Activated T-helper 2 cell treated with anti-CD3 and anti-CD28 coated beads, Interferon-gamma antibody, Interleukin-2, Interleukin-4, amounts not matched to agents 10 μg/mL and 5 μg/mL and 100 μg/mL, durations not matched to agents 14 hours and 24 hours and 36 hours (primary cell): ENCODE results near the gene FAM111B. TPM values are rescaled to one million over a fixed set of nuclear protein-coding genes. Genes with fewer than 3 reads are reported as not detected.
"Not testable (repeated sequence)": the region's sequence is repeated elsewhere in the genome, so short reads cannot be mapped to it uniquely, and the experiment has no call there.

ENCODE experiments used
- DNase-seq: peaks from one replicate; pipeline ENCODE4 v3.0.0; 2021; ENCODE audit warnings: low spot score
- H3K27ac Mint-ChIP-seq: one replicate; pipeline ENCODE4 v1.8.0; 2021; ENCODE audit warnings: mixed read lengths
- H3K27me3 Mint-ChIP-seq: one replicate; pipeline ENCODE4 v1.8.0; 2021; ENCODE audit warnings: low read depth, mixed read lengths
- H3K36me3 Mint-ChIP-seq: one replicate; pipeline ENCODE4 v1.8.0; 2021; ENCODE audit warnings: low read depth, mixed read lengths
- H3K4me1 Mint-ChIP-seq: one replicate; pipeline ENCODE4 v1.8.0; 2021; ENCODE audit warnings: low read depth, mixed read lengths
- H3K4me3 Mint-ChIP-seq: one replicate; pipeline ENCODE4 v1.8.0; 2021; ENCODE audit warnings: low read depth, mild to moderate bottlenecking, moderate library complexity, mixed read lengths
- H3K9me3 Mint-ChIP-seq: one replicate; pipeline ENCODE4 v1.8.0; 2021; ENCODE audit warnings: mixed read lengths
- intact Hi-C: fragments of 100-400 bp; cut with micrococcal nuclease; formaldehyde crosslinking; loops from one replicate; pipeline ENCODE4 v1.15.1; 2023
- total RNA-seq: library from RNA; stranded (reverse); gene quantifications from 2 replicates; pipeline ENCODE4 v1.2.3, GENCODE V29; 2022

Gene FAM111B
- total RNA-seq, 1 donor from 2014 or later: 57.6 TPM

- Mint-ChIP-seq H3K27ac (no peak overlapping the region), H3K36me3 (peaks cover 92% of the 10 kb centered on the region), H3K9me3 (peaks cover 62% of the 10 kb centered on the region), H3K27me3 (no peaks in the 10 kb centered on the region), H3K4me3 (no peak overlapping the region), H3K4me1 (peaks cover 8% of the 10 kb centered on the region)
- intact Hi-C loops: no loop called here
- no peak for DNase-seq
Observed at GRCh38 chr11:59117774-59118173, 10.7 kb downstream of the FAM111B start.

GRCh38 chr11:59119826-59120225, 12.8 kb downstream of the FAM111B start:
- H3K27ac Mint-ChIP-seq: no peak overlapping the region
- DNase-seq: no peak
- peaks cover 3% of the 10 kb centered on the region for H3K4me1 Mint-ChIP-seq
- H3K27me3 Mint-ChIP-seq: no peaks in the 10 kb centered on the region
- intact Hi-C loops: no loop called here
- H3K4me3 Mint-ChIP-seq: no peak overlapping the region
- H3K36me3 Mint-ChIP-seq: peaks cover 90% of the 10 kb centered on the region
- H3K9me3 Mint-ChIP-seq: peaks cover 75% of the 10 kb centered on the region

- intact Hi-C loops: loop anchor here (1.0 kb wide), 2 partner anchors 39 to 83 kb away; no protein-coding TSS in a partner anchor
- H3K4me1 Mint-ChIP-seq: peaks cover 15% of the 10 kb centered on the region
- peaks cover 52% of the 10 kb centered on the region for H3K36me3 Mint-ChIP-seq
- peak overlapping the region; percentile 61 for H3K4me3 Mint-ChIP-seq
- peak; percentile 81 for DNase-seq
- H3K9me3 Mint-ChIP-seq: peaks cover 26% of the 10 kb centered on the region
- peak overlapping the region; percentile 67 for H3K27ac Mint-ChIP-seq
- H3K27me3 Mint-ChIP-seq: no peaks in the 10 kb centered on the region
Observed at GRCh38 chr11:59135648-59136461, 28.8 kb downstream of the FAM111B start.

- H3K4me3 Mint-ChIP-seq, DNase-seq, H3K27me3 Mint-ChIP-seq, H3K27ac Mint-ChIP-seq: not testable (repeated sequence)
- H3K4me1 Mint-ChIP-seq: peaks cover 22% of the 10 kb centered on the region
- peaks cover 45% of the 10 kb centered on the region for H3K36me3 Mint-ChIP-seq
- intact Hi-C loops: loop anchor here (1.0 kb wide), 2 partner anchors 39 to 83 kb away; no protein-coding TSS in a partner anchor
- peaks cover 19% of the 10 kb centered on the region for H3K9me3 Mint-ChIP-seq
Observed at GRCh38 chr11:59136551-59136950, 29.5 kb downstream of the FAM111B start.

- peaks cover 39% of the 10 kb centered on the region for H3K36me3 Mint-ChIP-seq
- peaks cover 28% of the 10 kb centered on the region for H3K4me1 Mint-ChIP-seq
- no peak overlapping the region for H3K4me3 Mint-ChIP-seq
- no peak for DNase-seq
- peaks cover 12% of the 10 kb centered on the region for H3K9me3 Mint-ChIP-seq
- no peak overlapping the region for H3K27ac Mint-ChIP-seq
- intact Hi-C loops: no loop called here
- no peaks in the 10 kb centered on the region for H3K27me3 Mint-ChIP-seq
Observed at GRCh38 chr11:59137190-59137589, 30.2 kb downstream of the FAM111B start.

GRCh38 chr11:59138643-59139042, 31.6 kb downstream of the FAM111B start:
- intact Hi-C loops: no loop called here
- H3K27me3 Mint-ChIP-seq: no peaks in the 10 kb centered on the region

GRCh38 chr11:59141191-59141590, 34.2 kb downstream of the FAM111B start:
- Mint-ChIP-seq H3K36me3 (peaks cover 25% of the 10 kb centered on the region), H3K27me3 (no peaks in the 10 kb centered on the region), H3K4me1 (peaks cover 45% of the 10 kb centered on the region), H3K27ac (peak overlapping the region; percentile 95), H3K9me3 (no peaks in the 10 kb centered on the region), H3K4me3 (peak overlapping the region; percentile 94)
- DNase-seq: no peak
- intact Hi-C loops: loop anchor here (5.0 to 10.0 kb wide), 2 partner anchors 1476 to 1684 kb away; partner anchors contain the start of gene ZDHHC5

More at GRCh38 chr11:59138643-59139042, 31.6 kb downstream of the FAM111B start:
- DNase-seq: no peak
- H3K36me3 Mint-ChIP-seq: peaks cover 24% of the 10 kb centered on the region
- H3K4me1 Mint-ChIP-seq: peaks cover 39% of the 10 kb centered on the region
- H3K27ac Mint-ChIP-seq: no peak overlapping the region
- no peaks in the 10 kb centered on the region for H3K9me3 Mint-ChIP-seq
- no peak overlapping the region for H3K4me3 Mint-ChIP-seq

GRCh38 chr11:59141673-59142460, 34.8 kb downstream of the FAM111B start:
- Mint-ChIP-seq H3K9me3 (no peaks in the 10 kb centered on the region), H3K4me3 (peak overlapping the region; percentile 94), H3K36me3 (peaks cover 31% of the 10 kb centered on the region), H3K27me3 (no peaks in the 10 kb centered on the region), H3K27ac (peak overlapping the region; percentile 95), H3K4me1 (peaks cover 47% of the 10 kb centered on the region)
- intact Hi-C loops: loop anchor here (1.0 to 10.0 kb wide), 5 partner anchors 17 to 1685 kb away; partner anchors contain the start of genes FAM111B, ZDHHC5 and ZFP91
- DNase-seq: no peak

- Mint-ChIP-seq H3K27ac (peak within 1 kb of the TSS; percentile 95), H3K4me1 (peaks cover 57% of the 10 kb centered on the region), H3K4me3 (peak within 1 kb of the TSS; percentile 94), H3K9me3 (no peaks in the 10 kb centered on the region), H3K27me3 (no peaks in the 10 kb centered on the region), H3K36me3 (peaks cover 36% of the 10 kb centered on the region)
- DNase-seq: peak; percentile 87
- intact Hi-C loops: loop anchor here (1.0 to 10.0 kb wide), 5 partner anchors 16 to 1686 kb away; partner anchors contain the start of genes FAM111B, ZDHHC5 and ZFP91
Observed at GRCh38 chr11:59142530-59143507, 35.8 kb downstream of the FAM111B start, which contains the start of gene FAM111A. TSS of gene FAM111A (plus strand) at chr11:59142856. CDS start at chr11:59148873, 6,017 bp downstream.

GRCh38 chr11:59144096-59144495, 37.1 kb downstream of the FAM111B start:
- intact Hi-C loops: loop anchor here (1.0 to 10.0 kb wide), 5 partner anchors 8 to 1687 kb away; partner anchors contain the start of gene ZDHHC5
- no peak for DNase-seq
- Mint-ChIP-seq H3K27ac (peak overlapping the region; percentile 95), H3K4me3 (peak overlapping the region; percentile 94), H3K36me3 (peaks cover 44% of the 10 kb centered on the region), H3K27me3 (no peaks in the 10 kb centered on the region), H3K9me3 (no peaks in the 10 kb centered on the region), H3K4me1 (peaks cover 69% of the 10 kb centered on the region)

GRCh38 chr11:59144579-59145345, 37.7 kb downstream of the FAM111B start:
- intact Hi-C loops: loop anchor here (1.0 to 10.0 kb wide), 5 partner anchors 8 to 1687 kb away; partner anchors contain the start of gene ZDHHC5
- DNase-seq: peak; percentile 75
- Mint-ChIP-seq H3K27me3 (no peaks in the 10 kb centered on the region), H3K9me3 (no peaks in the 10 kb centered on the region), H3K36me3 (peaks cover 51% of the 10 kb centered on the region), H3K4me1 (peaks cover 73% of the 10 kb centered on the region), H3K4me3 (peak overlapping the region; percentile 94), H3K27ac (peak overlapping the region; percentile 95)
